BJ (cell line): ENCODE results near the gene PRCP. TPM values are rescaled to one million over a fixed set of nuclear protein-coding genes. Genes with fewer than 3 reads are reported as not detected.

Source experiments
- CTCF ChIA-PET: fragments of 350-600 bp; formaldehyde crosslinking; extraction: SDS; loops from one replicate; lab custom pipeline; 2021; ENCODE audit warnings: antibody characterized with exemption, inconsistent platforms; lab: Yijun Ruan, JAX
- POLR2A ChIA-PET: fragments of 300-600 bp; sonication (Branson Sonifier 250); formaldehyde crosslinking; extraction: SDS; loops from one replicate; lab custom pipeline; 2021; ENCODE audit warnings: antibody characterized with exemption; lab: Charles Lee
- DNase-seq: peaks from one replicate; pipeline ENCODE4 v3.0.0-alpha.2; 2011; ENCODE audit warnings: low read depth
- H3K27me3 ChIP-seq: 2 replicates; pipeline ENCODE4 v1.6.0; 2011; ENCODE audit warnings: low read length; ENCODE audit not compliant: control insufficient read depth, insufficient read depth
- H3K36me3 ChIP-seq: 2 replicates; pipeline ENCODE4 v1.5.1; 2011; ENCODE audit warnings: low read length; ENCODE audit not compliant: control insufficient read depth, insufficient read depth
- H3K4me3 ChIP-seq: 2 replicates; pipeline ENCODE4 v1.5.1; 2011; ENCODE audit warnings: low read depth, mild to moderate bottlenecking, control low read depth, low read length
- CTCF ChIP-seq: IDR thresholded peaks from 2 replicates; pipeline ENCODE4 v1.5.1; 2011; ENCODE audit warnings: low read depth, mild to moderate bottlenecking, control low read depth, inconsistent platforms, low read length, moderate library complexity; ENCODE audit not compliant: insufficient read depth
- polyA plus RNA-seq: library from polyadenylated mRNA; depleted of rRNA; stranded (reverse); fragments of >200 nt; gene quantifications from 2 replicates; pipeline ENCODE4 v1.2.3, GENCODE V29; 2011

PRCP gene
- polyA plus RNA-seq, 1 experiment: 62.0 TPM

GRCh38 chr11:82906236-82906635, 6.0 kb upstream of the PRCP start:
- H3K27me3 ChIP-seq: no peaks in the 10 kb centered on the region
- POLR2A ChIA-PET: no interaction called here
- peak; percentile 41 for TF ChIP-seq CTCF
- DNase-seq: no peak
- no peak overlapping the region for H3K4me3 ChIP-seq
- H3K36me3 ChIP-seq: no peaks in the 10 kb centered on the region
- CTCF ChIA-PET: interaction anchor here (0.9 to 1.4 kb wide), 3 partner anchors 39 to 250 kb away, joined by 3 to 5 read pairs (median 4); partner anchors contain the start of gene PCF11

- ChIA-PET CTCF (interaction anchor here (1.6 kb wide), 1 partner anchor 345 kb away, joined by 10 read pairs; no protein-coding TSS in a partner anchor), POLR2A (no interaction called here)
- Histone ChIP-seq H3K27me3 (no peaks in the 10 kb centered on the region), H3K4me3 (no peak overlapping the region), H3K36me3 (no peaks in the 10 kb centered on the region)
- DNase-seq: no peak
- TF ChIP-seq CTCF: no peak
Observed at GRCh38 chr11:82903843-82904586, 3.8 kb upstream of the PRCP start.

DNA sequence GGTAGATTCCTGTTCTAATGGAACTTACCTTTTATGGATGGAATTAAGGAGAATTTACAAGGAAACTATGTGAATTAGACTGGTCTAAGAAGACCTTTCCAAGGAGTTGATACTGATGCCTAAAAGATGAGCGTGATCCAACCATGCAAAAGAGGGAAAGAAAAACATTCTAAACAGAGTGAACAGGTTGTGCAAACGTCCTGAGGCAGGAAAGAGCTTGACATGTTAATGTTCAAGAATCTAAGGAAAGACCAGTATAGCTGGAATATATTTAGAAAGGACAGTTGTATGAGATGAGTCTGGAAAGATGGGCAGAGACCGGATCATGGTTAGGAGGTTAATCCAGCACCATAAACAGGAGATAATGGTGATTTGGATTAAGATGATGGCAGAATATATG, 2.6 kb upstream of the PRCP start:
- Histone ChIP-seq H3K27me3 (no peaks in the 10 kb centered on the region), H3K36me3 (no peaks in the 10 kb centered on the region), H3K4me3 (no peak overlapping the region)
- ChIA-PET POLR2A (no interaction called here), CTCF (interaction anchor here (0.6 to 4.4 kb wide), 3 partner anchors 37 to 347 kb away, joined by 3 to 29 read pairs (median 27); no protein-coding TSS in a partner anchor)
- TF ChIP-seq CTCF: no peak
- no peak for DNase-seq

GRCh38 chr11:82901922-82902485, 1.8 kb upstream of the PRCP start:
- no peak for TF ChIP-seq CTCF
- Histone ChIP-seq H3K4me3 (peak overlapping the region; percentile 62), H3K36me3 (no peaks in the 10 kb centered on the region), H3K27me3 (no peaks in the 10 kb centered on the region)
- DNase-seq: no peak
- POLR2A ChIA-PET: interaction anchor here (0.7 to 1.0 kb wide), 2 partner anchors 255 to 363 kb away, joined by 5 to 6 read pairs; partner anchors contain the start of gene PCF11
- CTCF ChIA-PET: interaction anchor here (0.7 to 4.4 kb wide), 11 partner anchors 25 to 918 kb away, joined by 3 to 29 read pairs (median 7); no protein-coding TSS in a partner anchor
